Kidney tubule cell (primary cell): ENCODE results near the gene ZNF385B.

Experiments used
- DNase-seq: peaks from one replicate; pipeline ENCODE4 v3.0.0-alpha.2; 2018; ENCODE audit warnings: low spot score

Gene ZNF385B

DNA sequence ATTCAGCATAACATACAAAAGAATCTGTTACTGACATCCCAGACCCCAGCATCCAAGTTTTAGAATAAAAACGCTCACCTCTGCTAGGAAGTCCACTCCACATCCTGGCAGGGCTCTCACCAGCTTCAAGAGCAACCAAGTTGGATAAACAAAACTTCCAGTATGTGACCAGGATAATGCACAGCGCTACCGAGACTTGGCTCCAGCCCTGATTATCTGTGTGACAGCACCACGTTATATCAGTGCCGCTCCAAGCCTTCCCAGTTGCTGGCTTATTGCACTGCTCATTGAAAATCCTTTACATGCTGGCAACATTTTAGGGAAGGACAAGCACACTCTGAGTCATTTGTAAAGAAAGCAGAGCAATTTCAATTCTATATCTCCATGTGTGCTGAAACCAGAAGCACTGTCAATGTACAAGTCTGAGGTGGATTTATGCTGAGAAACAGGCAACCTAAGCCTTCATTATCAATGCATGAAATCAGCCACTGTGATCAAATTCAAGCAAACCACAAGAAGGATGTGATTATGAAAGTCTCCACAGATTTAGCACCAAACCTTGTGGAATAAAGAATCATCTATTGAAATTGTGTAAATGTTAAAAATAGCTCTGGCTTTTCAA is 115.7 kb downstream of the ZNF385B start:
- DNase-seq, result no peak

- DNase-seq, result no peak
Measured at GRCh38 chr2:179744401-179744800, 117.0 kb downstream of the ZNF385B start.

- DNase-seq, result no peak
Measured at GRCh38 chr2:179741317-179741716, 120.1 kb downstream of the ZNF385B start.

DNA sequence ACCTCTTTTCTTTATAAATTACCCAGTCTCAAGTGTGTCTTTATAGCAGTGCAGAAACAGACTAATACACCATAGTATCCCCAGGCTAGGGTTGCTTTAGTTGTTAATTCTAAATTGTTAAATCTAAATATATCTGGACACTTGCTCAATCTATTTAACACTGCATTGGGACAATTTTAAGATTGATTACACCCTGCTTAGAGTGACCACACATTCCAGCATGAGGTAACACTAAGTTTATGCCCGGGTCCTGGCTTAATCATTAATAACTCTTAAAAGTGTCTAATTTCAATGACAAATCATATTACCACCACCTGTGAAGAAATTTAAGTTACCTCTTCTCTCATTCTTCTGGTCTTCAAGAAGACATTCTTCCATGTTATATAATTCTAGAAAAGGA is 131.4 kb downstream of the ZNF385B start:
- peak; percentile 74 for DNase-seq

GRCh38 chr2:179726461-179727180 is 134.8 kb downstream of the ZNF385B start:
- peak; percentile 84 for DNase-seq

- DNase-seq, result no peak
Measured at GRCh38 chr2:179724403-179724802, 137.0 kb downstream of the ZNF385B start.

GRCh38 chr2:179720173-179720772 is 141.1 kb downstream of the ZNF385B start:
- no peak for DNase-seq

DNA sequence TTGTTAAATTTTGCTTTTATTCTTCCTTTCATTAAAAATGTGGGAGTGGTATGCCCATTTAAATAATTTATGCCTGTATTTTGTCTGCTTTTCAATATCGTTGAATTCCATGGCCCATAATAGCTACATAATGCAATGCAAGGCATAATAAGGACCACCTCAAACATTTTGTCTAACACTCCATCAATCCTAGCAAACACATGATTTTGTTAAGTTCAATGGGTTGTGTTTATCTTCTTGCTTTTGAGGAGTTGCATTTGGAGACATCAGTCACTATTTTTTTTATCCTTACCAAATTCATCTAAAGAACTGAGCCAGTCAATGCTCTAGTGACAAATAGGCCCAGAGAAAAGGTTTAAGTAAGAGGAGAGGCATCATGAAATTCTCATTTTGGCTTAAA is 145.5 kb downstream of the ZNF385B start:
- DNase-seq, result no peak

DNA sequence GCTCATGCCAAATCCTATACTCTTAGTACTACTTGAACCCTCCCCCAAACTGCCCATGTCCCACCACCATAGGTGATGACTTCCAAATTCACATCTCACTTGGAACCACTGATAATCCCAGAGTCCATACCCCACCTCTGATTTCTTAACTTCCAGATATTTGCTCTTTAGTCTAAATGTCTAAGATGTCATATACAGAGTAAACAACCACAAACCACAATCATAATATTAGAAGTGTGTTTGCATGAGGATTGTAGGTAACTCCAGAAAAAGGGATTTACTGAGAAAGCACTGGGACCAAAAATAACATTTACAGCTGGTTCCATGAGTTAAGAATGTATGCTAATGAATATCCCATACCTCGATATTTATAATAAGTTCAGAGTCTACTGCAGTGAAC is 146.2 kb downstream of the ZNF385B start:
- DNase-seq, result no peak

- no peak for DNase-seq
Measured at GRCh38 chr2:179712825-179713224, 148.6 kb downstream of the ZNF385B start.

- no peak for DNase-seq
Measured at GRCh38 chr2:179711375-179711774, 150.0 kb downstream of the ZNF385B start.

DNA sequence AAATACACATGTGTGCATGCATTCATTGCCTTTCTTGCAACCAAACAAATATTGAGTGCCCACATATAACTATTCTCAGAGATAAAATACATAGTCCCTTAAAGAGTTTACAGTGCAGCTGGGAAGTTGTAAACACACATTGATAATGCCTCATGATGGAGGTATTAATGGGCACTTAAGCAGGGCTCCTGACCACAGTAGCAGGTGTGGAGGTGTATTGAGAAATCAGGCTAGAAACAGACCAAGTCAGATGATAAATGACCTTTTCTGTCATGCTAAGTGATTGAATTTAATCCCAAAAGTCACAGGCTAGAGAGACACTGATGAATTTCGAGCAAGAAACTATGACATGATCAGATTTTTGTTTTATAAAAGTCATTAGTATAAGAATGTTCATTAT is 157.7 kb downstream of the ZNF385B start:
- no peak for DNase-seq

GRCh38 chr2:179702912-179703311 is 158.5 kb downstream of the ZNF385B start:
- no peak for DNase-seq

DNA sequence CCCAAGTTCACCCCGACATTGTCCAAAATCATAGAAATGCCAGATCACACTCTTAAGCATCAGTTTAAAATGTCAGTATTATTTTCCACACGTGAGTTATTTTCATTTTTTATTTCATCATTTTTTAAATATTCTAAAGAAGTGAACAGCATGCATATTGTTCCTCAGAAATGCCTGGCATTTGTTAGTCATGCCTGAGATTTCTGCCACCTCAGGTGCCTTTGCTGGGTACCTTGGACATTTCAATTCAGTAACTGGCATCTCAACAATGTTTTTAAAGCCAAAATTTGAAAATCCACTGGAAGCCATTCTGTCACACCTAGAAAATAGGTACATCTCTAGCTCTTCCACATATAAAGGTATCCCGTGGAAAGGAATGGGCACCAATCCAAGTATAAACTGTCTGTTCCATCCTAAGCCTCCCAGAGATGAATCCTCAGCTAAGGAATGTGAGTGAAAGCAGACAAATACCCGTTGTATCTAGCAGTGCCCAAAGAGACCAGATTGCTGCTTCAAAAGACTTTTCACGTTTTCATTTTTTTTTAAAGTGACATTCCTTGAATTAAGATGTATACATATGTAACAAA is 159.8 kb downstream of the ZNF385B start:
- DNase-seq, result peak; percentile 62

GRCh38 chr2:179695486-179695885 is 165.9 kb downstream of the ZNF385B start:
- DNase-seq, result no peak

DNA sequence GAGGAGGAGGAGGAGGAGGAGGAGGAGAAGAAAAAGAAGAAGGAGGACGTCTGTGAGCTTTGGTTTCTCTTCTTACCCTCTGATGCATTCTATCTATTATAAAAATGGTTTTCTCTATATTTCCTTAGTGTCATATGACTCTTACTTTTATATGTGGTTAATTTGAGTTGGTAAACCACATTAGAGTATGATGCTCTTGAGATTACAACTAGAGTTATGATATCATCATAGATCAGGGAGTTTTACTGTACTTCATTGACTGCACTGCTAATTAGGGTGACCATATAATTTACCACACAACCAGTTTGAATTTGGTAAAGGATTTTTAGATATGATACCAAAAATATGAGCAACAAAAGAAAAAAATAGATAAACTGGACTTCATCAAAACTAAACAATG is 166.4 kb downstream of the ZNF385B start:
- DNase-seq, result no peak

GRCh38 chr2:179692610-179693009 is 168.8 kb downstream of the ZNF385B start:
- peak; percentile 30 for DNase-seq

- DNase-seq, result no peak
Measured at GRCh38 chr2:179692043-179692442, 169.4 kb downstream of the ZNF385B start.

- DNase-seq, result no peak
Measured at GRCh38 chr2:179691235-179691634, 170.2 kb downstream of the ZNF385B start.

DNA sequence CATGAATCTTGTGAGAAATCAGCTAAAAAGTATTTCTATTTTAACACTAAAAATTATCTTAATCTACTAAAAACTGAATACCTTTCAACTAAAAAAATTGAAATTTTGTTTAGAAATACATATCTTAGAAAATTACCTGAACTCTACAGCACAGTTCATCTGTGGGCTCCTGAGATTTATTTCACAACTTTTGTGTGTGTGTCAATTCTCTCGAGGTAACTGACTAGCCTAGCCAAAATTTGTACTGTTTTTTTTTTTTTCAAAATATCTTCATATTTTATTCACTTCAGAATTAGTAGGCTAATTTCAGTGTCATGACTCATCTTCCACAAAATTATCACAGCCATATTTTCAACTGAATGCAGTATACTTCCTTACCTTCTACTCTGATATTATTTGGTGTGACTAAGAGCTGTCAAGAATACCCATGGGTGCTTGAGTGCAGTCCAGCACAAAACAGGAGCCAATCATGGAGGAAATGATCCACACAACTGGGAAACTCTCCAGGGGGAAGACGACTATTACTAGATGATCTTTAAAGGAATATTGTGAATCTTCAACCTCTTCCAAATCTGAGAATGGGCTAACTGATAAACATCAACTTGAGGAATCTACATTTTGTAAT is 174.6 kb downstream of the ZNF385B start:
- DNase-seq, result peak; percentile 5

DNA sequence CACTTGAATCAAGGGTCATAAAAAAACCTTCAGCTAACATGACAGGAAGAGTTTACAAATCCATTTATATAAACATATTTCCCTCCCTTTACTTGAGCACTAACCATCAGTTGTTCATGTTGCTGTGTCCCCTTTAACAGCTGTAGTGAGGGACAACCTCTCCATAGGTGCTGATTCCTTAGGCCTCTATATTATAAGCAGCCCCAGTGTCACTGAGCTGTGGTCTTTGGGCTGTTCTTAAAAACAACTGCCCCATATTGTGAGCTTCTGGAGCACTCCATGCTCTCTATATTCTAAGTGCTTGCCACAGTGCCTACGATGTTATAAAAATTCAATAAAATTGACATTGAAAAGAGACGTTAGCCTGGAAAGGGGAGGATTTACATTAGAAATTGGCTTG is 175.3 kb downstream of the ZNF385B start:
- DNase-seq, result no peak

DNA sequence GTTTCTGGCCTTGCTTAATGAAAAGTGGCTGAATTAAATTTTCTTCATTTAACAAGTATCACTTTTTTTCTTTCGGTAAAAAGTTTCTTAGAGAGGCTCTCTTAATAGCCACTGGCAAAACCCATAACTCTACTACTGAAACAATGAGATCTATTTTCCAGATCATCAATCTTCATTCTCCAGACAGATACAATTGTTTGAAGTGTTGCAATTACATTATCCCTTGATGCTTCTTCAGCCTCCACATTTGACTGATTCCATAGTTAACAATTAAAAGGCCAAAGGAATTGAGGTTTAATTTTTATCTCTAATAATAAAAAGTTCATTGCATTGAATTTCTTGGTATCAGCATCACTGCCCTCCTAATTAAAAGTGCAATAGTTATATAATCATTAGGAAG is 176.3 kb downstream of the ZNF385B start:
- DNase-seq, result no peak

DNA sequence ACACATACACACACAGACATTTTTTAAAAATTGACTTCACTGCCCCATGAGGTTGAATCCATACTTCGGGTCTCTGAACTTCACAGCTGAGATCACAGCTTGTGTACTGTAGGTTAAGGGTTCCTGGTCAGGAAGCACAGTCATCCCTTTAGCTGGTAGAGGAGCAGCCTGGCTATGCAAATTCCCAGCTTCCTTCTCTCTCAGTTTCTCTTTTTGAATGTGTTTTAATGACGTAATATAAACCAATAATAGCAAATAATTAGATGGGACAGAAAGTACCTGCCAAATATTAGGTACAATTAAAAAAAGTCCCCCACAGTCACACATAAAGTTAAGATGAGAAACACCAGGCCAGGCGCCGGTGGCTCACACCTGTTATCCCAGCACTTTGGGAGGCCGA is 178.7 kb downstream of the ZNF385B start:
- peak; percentile 22 for DNase-seq
